Activated CD8-positive, alpha-beta T cell treated with anti-CD3 and anti-CD28 coated beads for 36 hours (primary cell): ENCODE measurements around the gene PLEKHG1. TPM values are rescaled to one million over a fixed set of nuclear protein-coding genes. Genes with fewer than 3 reads are reported as not detected.

Experiments used
- ATAC-seq: fragments of 200-7000 bp; cut with Tn5 transposase; one replicate; pipeline ENCODE4 v1.10.0; 2021; ENCODE audit warnings: mild to moderate bottlenecking, moderate library complexity
- CTCF ChIA-PET: fragments of 350-600 bp; sonication (Branson Sonifier 250); formaldehyde crosslinking; loops from one replicate; lab custom pipeline; 2021; ENCODE audit warnings: antibody characterized with exemption; lab: Charles Lee
- POLR2A ChIA-PET: fragments of 350-600 bp; sonication (Branson Sonifier 250); formaldehyde crosslinking; loops from one replicate; lab custom pipeline; 2021; ENCODE audit warnings: antibody characterized with exemption; lab: Charles Lee
- DNase-seq: peaks from one replicate; pipeline ENCODE4 v3.0.0-alpha.2; 2020
- H3K27ac Mint-ChIP-seq: one replicate; pipeline ENCODE4 v1.8.0; 2021; ENCODE audit warnings: mild to moderate bottlenecking, mixed read lengths
- H3K27me3 Mint-ChIP-seq: one replicate; pipeline ENCODE4 v1.8.0; 2021; ENCODE audit warnings: mixed read lengths
- H3K36me3 Mint-ChIP-seq: one replicate; pipeline ENCODE4 v1.8.0; 2021; ENCODE audit warnings: low read depth, mixed read lengths
- H3K4me1 Mint-ChIP-seq: one replicate; pipeline ENCODE4 v1.8.0; 2021; ENCODE audit warnings: low read depth, mixed read lengths
- H3K4me3 Mint-ChIP-seq: one replicate; pipeline ENCODE4 v1.8.0; 2021; ENCODE audit warnings: mild to moderate bottlenecking, moderate library complexity, mixed read lengths
- H3K9me3 Mint-ChIP-seq: one replicate; pipeline ENCODE4 v1.8.0; 2021; ENCODE audit warnings: mixed read lengths
- CTCF ChIP-seq: fragments of 200-600 bp; IDR thresholded peaks from one replicate; pipeline ENCODE4 v1.8.0; 2022; ENCODE audit warnings: antibody characterized with exemption, mild to moderate bottlenecking
- intact Hi-C: fragments of 100-400 bp; cut with micrococcal nuclease; formaldehyde crosslinking; loops from one replicate; pipeline ENCODE4 v1.10.0; 2022
- total RNA-seq, 2 experiments: library from RNA; stranded (reverse); gene quantifications; one replicate each; pipeline ENCODE4 v1.2.3, GENCODE V29; 2021

The PLEKHG1 gene
- total RNA-seq, 2 experiments from 2014 or later, result 4.2 to 4.8 TPM

DNA sequence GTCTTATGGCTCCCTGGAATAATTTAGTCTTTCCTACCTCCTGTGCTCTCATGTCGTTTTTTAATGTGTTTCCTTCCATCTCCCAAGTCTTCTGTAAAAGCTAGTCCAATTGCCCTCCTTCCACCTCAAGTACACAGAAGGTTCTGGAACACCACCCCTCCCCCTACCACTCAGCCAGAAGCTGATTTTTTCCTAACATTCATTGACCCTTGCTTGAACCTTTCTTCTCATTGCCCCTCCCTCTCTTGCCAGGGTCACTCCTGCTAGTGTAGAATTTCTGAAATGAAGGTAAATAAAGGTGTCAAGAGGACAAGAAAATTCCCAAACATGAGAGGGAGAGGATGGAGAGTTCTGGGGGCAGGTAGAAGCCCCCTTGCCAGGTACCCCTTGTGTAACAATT lies 38.6 kb downstream of the PLEKHG1 start:
- ATAC-seq, result no peak
- H3K27ac Mint-ChIP-seq, result no peak overlapping the region
- peaks cover 42% of the 10 kb centered on the region for H3K4me1 Mint-ChIP-seq
- no peak for DNase-seq
- CTCF ChIA-PET, result no interaction called here
- TF ChIP-seq CTCF, result no peak
- H3K36me3 Mint-ChIP-seq, result no peaks in the 10 kb centered on the region
- intact Hi-C loops, result no loop called here
- POLR2A ChIA-PET, result interaction anchor here (0.6 kb wide), 1 partner anchor 662 kb away, joined by 3 read pairs; no protein-coding TSS in a partner anchor
- no peaks in the 10 kb centered on the region for H3K9me3 Mint-ChIP-seq
- H3K4me3 Mint-ChIP-seq, result no peak overlapping the region
- peaks cover 15% of the 10 kb centered on the region for H3K27me3 Mint-ChIP-seq

GRCh38 chr6:150638765-150639164 lies 39.1 kb downstream of the PLEKHG1 start:
- DNase-seq (no peak), ATAC-seq (no peak)
- no peaks in the 10 kb centered on the region for H3K9me3 Mint-ChIP-seq
- no peak overlapping the region for H3K27ac Mint-ChIP-seq
- no peaks in the 10 kb centered on the region for H3K36me3 Mint-ChIP-seq
- no peak overlapping the region for H3K4me3 Mint-ChIP-seq
- CTCF ChIA-PET, result no interaction called here
- intact Hi-C loops, result no loop called here
- H3K4me1 Mint-ChIP-seq, result peaks cover 38% of the 10 kb centered on the region
- no peak for TF ChIP-seq CTCF
- POLR2A ChIA-PET, result no interaction called here
- peaks cover 13% of the 10 kb centered on the region for H3K27me3 Mint-ChIP-seq

DNA sequence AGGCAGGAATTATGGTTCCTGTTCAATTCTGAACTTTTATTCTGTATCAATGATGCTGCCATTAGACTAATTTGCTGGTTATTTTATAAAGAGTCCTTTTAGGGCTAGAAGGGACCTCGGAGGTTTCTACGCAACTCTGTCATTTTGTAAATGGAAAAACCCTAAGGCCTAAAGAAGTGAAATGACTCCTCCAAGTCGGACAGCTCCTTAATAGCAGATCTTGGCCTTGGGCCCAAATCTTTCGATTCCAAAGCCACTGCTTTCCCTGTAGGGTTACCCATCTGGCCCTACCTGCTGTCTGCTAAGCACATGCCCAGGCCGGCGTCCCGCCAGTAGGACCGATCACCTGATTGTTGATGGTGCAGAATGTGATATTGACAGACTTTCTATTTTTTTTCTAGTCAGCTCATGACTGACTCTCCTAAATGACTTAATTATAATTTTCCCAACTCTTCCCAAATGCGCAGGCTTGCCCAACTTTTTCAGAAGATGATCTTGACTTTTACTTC lies 40.2 kb downstream of the PLEKHG1 start:
- Mint-ChIP-seq H3K4me3 (no peak overlapping the region), H3K27ac (no peak overlapping the region), H3K27me3 (peaks cover 9% of the 10 kb centered on the region), H3K4me1 (peaks cover 34% of the 10 kb centered on the region), H3K9me3 (no peaks in the 10 kb centered on the region), H3K36me3 (no peaks in the 10 kb centered on the region)
- ATAC-seq (no peak), DNase-seq (no peak)
- intact Hi-C loops, result no loop called here
- ChIA-PET CTCF (interaction anchor here (1.1 kb wide), 1 partner anchor 127 kb away, joined by 3 read pairs; no protein-coding TSS in a partner anchor), POLR2A (no interaction called here)
- TF ChIP-seq CTCF, result no peak

DNA sequence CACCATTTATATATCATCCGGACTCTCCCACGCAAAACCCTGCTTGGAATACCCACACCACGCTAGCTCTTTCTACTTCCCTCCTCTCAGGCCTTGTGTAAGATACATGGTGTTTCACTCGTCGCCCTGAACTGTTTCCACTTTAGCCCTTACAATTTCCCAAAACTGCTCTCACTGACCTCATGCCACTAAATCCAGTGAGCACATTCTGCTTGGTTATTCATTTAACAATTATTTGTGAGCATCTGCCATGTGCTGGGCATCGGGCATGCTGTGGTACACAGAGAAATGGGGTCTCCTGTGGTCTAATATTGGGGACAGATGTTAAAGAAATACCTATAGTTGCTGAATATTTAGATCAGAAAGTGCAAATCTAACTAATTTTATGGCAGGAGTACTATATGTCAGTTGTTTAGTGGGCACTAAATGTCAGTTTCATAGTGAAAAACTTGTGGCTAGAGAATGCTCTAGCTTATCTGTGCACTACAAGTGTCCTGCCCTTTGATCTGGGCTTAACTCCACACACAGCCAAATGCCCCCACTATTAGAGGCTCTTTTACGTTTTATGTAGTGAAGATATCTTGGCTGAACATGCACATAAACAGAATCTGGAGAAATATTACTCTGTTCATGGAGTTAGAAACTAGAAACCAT lies 41.0 kb downstream of the PLEKHG1 start:
- Mint-ChIP-seq H3K4me3 (no peak overlapping the region), H3K4me1 (peaks cover 31% of the 10 kb centered on the region), H3K9me3 (no peaks in the 10 kb centered on the region), H3K27me3 (peaks cover 8% of the 10 kb centered on the region), H3K27ac (no peak overlapping the region), H3K36me3 (no peaks in the 10 kb centered on the region)
- intact Hi-C loops, result no loop called here
- POLR2A ChIA-PET, result no interaction called here
- ATAC-seq (no peak), DNase-seq (no peak)
- CTCF ChIA-PET, result interaction anchor here (1.1 kb wide), 1 partner anchor 126 kb away, joined by 3 read pairs; no protein-coding TSS in a partner anchor
- no peak for TF ChIP-seq CTCF

GRCh38 chr6:150641398-150642139 lies 41.9 kb downstream of the PLEKHG1 start:
- ChIA-PET CTCF (interaction anchor here (0.8 kb wide), 1 partner anchor 41 kb away, joined by 3 read pairs; no protein-coding TSS in a partner anchor), POLR2A (no interaction called here)
- TF ChIP-seq CTCF, result no peak
- no peak for DNase-seq
- ATAC-seq, result no peak
- H3K27ac Mint-ChIP-seq, result no peak overlapping the region
- intact Hi-C loops, result no loop called here
- no peaks in the 10 kb centered on the region for H3K9me3 Mint-ChIP-seq
- H3K4me3 Mint-ChIP-seq, result peak overlapping the region; percentile 56
- H3K4me1 Mint-ChIP-seq, result peaks cover 28% of the 10 kb centered on the region
- H3K36me3 Mint-ChIP-seq, result no peaks in the 10 kb centered on the region
- H3K27me3 Mint-ChIP-seq, result peaks cover 14% of the 10 kb centered on the region
